C4-2B (cell line): ENCODE results near the gene GTSE1.

Experiments used
- H3K27ac ChIP-seq: fragments of 450-650 bp; 2 replicates; pipeline ENCODE4 v1.5.1; 2017
- ZFX ChIP-seq: fragments of 450-650 bp; IDR thresholded peaks from 2 replicates; pipeline ENCODE4 v1.6.1; 2017
- TF ChIP-seq, protein P1 (sequence below): fragments of 450-650 bp; conservative IDR thresholded peaks from 2 replicates; pipeline ENCODE4 v1.5.1; 2017; ENCODE audit warnings: mild to moderate bottlenecking

Gene GTSE1, protein sequence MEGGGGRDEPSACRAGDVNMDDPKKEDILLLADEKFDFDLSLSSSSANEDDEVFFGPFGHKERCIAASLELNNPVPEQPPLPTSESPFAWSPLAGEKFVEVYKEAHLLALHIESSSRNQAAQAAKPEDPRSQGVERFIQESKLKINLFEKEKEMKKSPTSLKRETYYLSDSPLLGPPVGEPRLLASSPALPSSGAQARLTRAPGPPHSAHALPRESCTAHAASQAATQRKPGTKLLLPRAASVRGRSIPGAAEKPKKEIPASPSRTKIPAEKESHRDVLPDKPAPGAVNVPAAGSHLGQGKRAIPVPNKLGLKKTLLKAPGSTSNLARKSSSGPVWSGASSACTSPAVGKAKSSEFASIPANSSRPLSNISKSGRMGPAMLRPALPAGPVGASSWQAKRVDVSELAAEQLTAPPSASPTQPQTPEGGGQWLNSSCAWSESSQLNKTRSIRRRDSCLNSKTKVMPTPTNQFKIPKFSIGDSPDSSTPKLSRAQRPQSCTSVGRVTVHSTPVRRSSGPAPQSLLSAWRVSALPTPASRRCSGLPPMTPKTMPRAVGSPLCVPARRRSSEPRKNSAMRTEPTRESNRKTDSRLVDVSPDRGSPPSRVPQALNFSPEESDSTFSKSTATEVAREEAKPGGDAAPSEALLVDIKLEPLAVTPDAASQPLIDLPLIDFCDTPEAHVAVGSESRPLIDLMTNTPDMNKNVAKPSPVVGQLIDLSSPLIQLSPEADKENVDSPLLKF

GRCh38 chr22:46296257-46297150, at the start of gene GTSE1:
Gene GTSE1, plus strand, starts transcription at chr22:46296870. Its CDS starts 531 bp downstream, at chr22:46297401.
- peak within 1 kb of the TSS; percentile 97 for H3K27ac ChIP-seq
- 0 out of 2 replicates have a peak, but pooled peaks have one; percentile 19 for TF ChIP-seq ZFX
- TF ChIP-seq, protein P1, sequence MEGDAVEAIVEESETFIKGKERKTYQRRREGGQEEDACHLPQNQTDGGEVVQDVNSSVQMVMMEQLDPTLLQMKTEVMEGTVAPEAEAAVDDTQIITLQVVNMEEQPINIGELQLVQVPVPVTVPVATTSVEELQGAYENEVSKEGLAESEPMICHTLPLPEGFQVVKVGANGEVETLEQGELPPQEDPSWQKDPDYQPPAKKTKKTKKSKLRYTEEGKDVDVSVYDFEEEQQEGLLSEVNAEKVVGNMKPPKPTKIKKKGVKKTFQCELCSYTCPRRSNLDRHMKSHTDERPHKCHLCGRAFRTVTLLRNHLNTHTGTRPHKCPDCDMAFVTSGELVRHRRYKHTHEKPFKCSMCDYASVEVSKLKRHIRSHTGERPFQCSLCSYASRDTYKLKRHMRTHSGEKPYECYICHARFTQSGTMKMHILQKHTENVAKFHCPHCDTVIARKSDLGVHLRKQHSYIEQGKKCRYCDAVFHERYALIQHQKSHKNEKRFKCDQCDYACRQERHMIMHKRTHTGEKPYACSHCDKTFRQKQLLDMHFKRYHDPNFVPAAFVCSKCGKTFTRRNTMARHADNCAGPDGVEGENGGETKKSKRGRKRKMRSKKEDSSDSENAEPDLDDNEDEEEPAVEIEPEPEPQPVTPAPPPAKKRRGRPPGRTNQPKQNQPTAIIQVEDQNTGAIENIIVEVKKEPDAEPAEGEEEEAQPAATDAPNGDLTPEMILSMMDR = no peak

DNA sequence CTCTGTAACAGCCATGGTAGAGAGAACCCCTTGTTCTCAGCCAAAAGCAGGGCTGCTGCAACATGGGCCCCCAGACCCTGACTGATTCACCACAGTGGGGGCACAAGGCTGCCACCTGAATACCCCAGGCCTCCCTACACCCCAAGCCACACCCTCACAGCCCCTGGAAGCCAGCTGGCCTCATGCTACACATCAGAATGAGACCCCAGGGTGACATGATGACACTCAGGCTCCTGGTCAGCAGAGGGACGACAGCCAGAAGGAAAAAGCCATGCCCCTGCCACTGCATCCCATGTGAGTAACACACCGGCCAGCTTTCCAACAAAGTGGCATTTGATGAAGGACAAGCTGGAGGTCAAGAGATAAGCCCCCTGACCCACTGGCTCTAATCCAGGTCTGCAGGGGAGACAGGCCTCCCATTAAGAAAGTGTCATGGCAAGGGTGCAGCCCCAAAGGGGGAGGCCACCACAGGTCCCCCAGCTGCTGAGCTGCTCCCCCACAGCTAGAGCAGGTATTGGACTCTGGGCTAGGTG, 49.2 kb upstream of the GTSE1 start:
- H3K27ac ChIP-seq = no peak overlapping the region

GRCh38 chr22:46250035-46250782, 46.5 kb upstream of the GTSE1 start, which contains the start of gene CDPF1:
Gene CDPF1, minus strand, starts transcription at chr22:46250293. Its CDS starts 2,009 bp downstream, at chr22:46248284.
- H3K27ac ChIP-seq = peak within 1 kb of the TSS; percentile 87

More for the DNA sequence above, 49.2 kb upstream of the GTSE1 start:
- TF ChIP-seq, protein P1 = no peak
- no peak for TF ChIP-seq ZFX

GRCh38 chr22:46250783-46251125, 45.9 kb upstream of the GTSE1 start:
- peak overlapping the region; percentile 87 for H3K27ac ChIP-seq
- TF ChIP-seq, protein P1 = no peak
- no peak for TF ChIP-seq ZFX

More at GRCh38 chr22:46250035-46250782, 46.5 kb upstream of the GTSE1 start, which contains the start of gene CDPF1:
- TF ChIP-seq, protein P1 = no peak
- peak; percentile 82 for TF ChIP-seq ZFX

- TF ChIP-seq, protein P1 = no peak
- no peak for TF ChIP-seq ZFX
- H3K27ac ChIP-seq = peak overlapping the region; percentile 87
Measured at GRCh38 chr22:46251266-46251665, 45.4 kb upstream of the GTSE1 start.

GRCh38 chr22:46251816-46252380, 44.8 kb upstream of the GTSE1 start:
- H3K27ac ChIP-seq = no peak overlapping the region
- no peak for TF ChIP-seq ZFX
- TF ChIP-seq, protein P1 = no peak
